OCI-LY7 (cell line): ENCODE results near the gene TMCC1. TPM values are rescaled to one million over a fixed set of nuclear protein-coding genes. Genes with fewer than 3 reads are reported as not detected.

Experiments
- BruUV-seq: library from RNA; stranded (reverse); fragments of 400-500 nt; replicated peaks from 2 replicates; lab custom pipeline; 2021; lab: Mats Ljungman, UMichigan
- CTCF ChIA-PET: fragments of 300-600 bp; sonication (Branson Sonifier 250); formaldehyde crosslinking; loops from one replicate; lab custom pipeline; 2022; ENCODE audit warnings: antibody characterized with exemption; ENCODE audit not compliant: unreplicated experiment; lab: Charles Lee
- POLR2A ChIA-PET: fragments of 300-600 bp; sonication (Branson Sonifier 250); formaldehyde crosslinking; loops from one replicate; lab custom pipeline; 2022; ENCODE audit warnings: antibody characterized with exemption; lab: Charles Lee
- DNase-seq: peaks from one replicate; pipeline ENCODE4 v3.0.0-alpha.2; 2015; ENCODE audit warnings: low spot score
- H2AFZ ChIP-seq: fragments of 200-600 bp; sonication (generic), shearing (Covaris generic); 2 replicates; pipeline ENCODE4 v1.6.1; 2014; ENCODE audit warnings: mild to moderate bottlenecking, antibody characterized with exemption, low read length, moderate library complexity
- H3K27ac ChIP-seq: fragments of 200-600 bp; sonication (generic); 2 replicates; pipeline ENCODE4 v1.5.1; 2014; ENCODE audit warnings: mixed run types, low read depth, mild to moderate bottlenecking, moderate library complexity, low read length, inconsistent platforms; ENCODE audit not compliant: poor library complexity, severe bottlenecking
- H3K36me3 ChIP-seq: fragments of 200-600 bp; sonication (generic); 2 replicates; pipeline ENCODE4 v1.6.1; 2014; ENCODE audit warnings: mild to moderate bottlenecking, antibody characterized with exemption, low read length, moderate library complexity, mixed read lengths; ENCODE audit not compliant: insufficient read depth
- H3K4me1 ChIP-seq: fragments of 200-600 bp; sonication (generic); 2 replicates; pipeline ENCODE4 v1.5.1; 2014; ENCODE audit warnings: mild to moderate bottlenecking, low read length; ENCODE audit not compliant: insufficient read depth, poor library complexity, severe bottlenecking
- H3K4me2 ChIP-seq: fragments of 200-600 bp; sonication (generic); 2 replicates; pipeline ENCODE4 v1.6.1; 2014; ENCODE audit warnings: mild to moderate bottlenecking, low read length
- H3K4me3 ChIP-seq: fragments of 200-600 bp; sonication (generic); 2 replicates; pipeline ENCODE4 v1.5.1; 2014; ENCODE audit warnings: mild to moderate bottlenecking, low read depth, low read length; ENCODE audit not compliant: poor library complexity, severe bottlenecking
- H3K79me2 ChIP-seq: fragments of 200-600 bp; sonication (generic); 2 replicates; pipeline ENCODE4 v1.6.1; 2016; ENCODE audit warnings: low read depth, mild to moderate bottlenecking, low read length, moderate library complexity, mixed read lengths; ENCODE audit not compliant: insufficient read depth
- H3K9me2 ChIP-seq: fragments of 200-600 bp; sonication (generic); 2 replicates; pipeline ENCODE4 v1.6.1; 2016; ENCODE audit warnings: mild to moderate bottlenecking, low read length, mixed read lengths; ENCODE audit not compliant: insufficient read depth
- H3K9me3 ChIP-seq: fragments of 200-600 bp; sonication (generic); 2 replicates; pipeline ENCODE4 v1.6.1; 2014; ENCODE audit warnings: mild to moderate bottlenecking, mixed run types, low read length, mixed read lengths
- H4K20me1 ChIP-seq: fragments of 200-600 bp; sonication (generic); 2 replicates; pipeline ENCODE4 v1.6.1; 2014; ENCODE audit warnings: mild to moderate bottlenecking, antibody characterized with exemption, low read length, moderate library complexity, mixed read lengths; ENCODE audit not compliant: insufficient read depth
- CTCF ChIP-seq: fragments of 200-600 bp; sonication (generic); conservative IDR thresholded peaks from 2 replicates; pipeline ENCODE4 v1.5.1; 2014; ENCODE audit warnings: mild to moderate bottlenecking, antibody characterized with exemption, low read length, moderate library complexity, mixed read lengths
- EZH2phosphoT487 ChIP-seq: fragments of 200-600 bp; sonication (generic); IDR thresholded peaks from 2 replicates; pipeline ENCODE4 v1.6.1; 2018; ENCODE audit warnings: low read depth, borderline replicate concordance, mild to moderate bottlenecking, mixed run types, antibody characterized with exemption, low read length, moderate library complexity, mixed read lengths
- intact Hi-C: fragments of 100-400 bp; cut with micrococcal nuclease; formaldehyde crosslinking; loops from one replicate; pipeline ENCODE4 v1.10.0; 2022; ENCODE audit not compliant: unreplicated experiment
- total RNA-seq, 2 experiments: library from RNA; depleted of rRNA in 1 of 2; stranded (reverse); fragments of >200 nt in 1 of 2; shearing (Covaris generic) in 1 of 2; gene quantifications; 2 replicates each; pipeline ENCODE4 v1.2.3, GENCODE V29; 2014 to 2022

TMCC1 gene
- total RNA-seq, 2 experiments from 2014 or later = 31.7 to 38.8 TPM

- intact Hi-C loops = no loop called here
- Histone ChIP-seq H3K36me3 (peaks cover 7% of the 10 kb centered on the region; the same call in 1 of the 2 replicates), H2AFZ (no peak overlapping the region), H3K4me1 (no peaks in the 10 kb centered on the region), H3K27ac (no peak overlapping the region), H3K4me3 (no peak overlapping the region), H3K4me2 (no peak overlapping the region), H3K79me2 (peaks cover 6% of the 10 kb centered on the region; the same call in 1 of the 2 replicates), H3K9me2 (no peaks in the 10 kb centered on the region), H4K20me1 (no peaks in the 10 kb centered on the region), H3K9me3 (peaks cover 25% of the 10 kb centered on the region; the same call in 1 of the 2 replicates)
- POLR2A ChIA-PET = interaction anchor here (0.7 to 1.0 kb wide), 2 partner anchors 59 to 100 kb away, joined by 3 to 4 read pairs; no protein-coding TSS in a partner anchor
- DNase-seq = no peak
- no TSS peak for BruUV-seq
- CTCF ChIA-PET = no interaction called here
- TF ChIP-seq EZH2phosphoT487 = no peak
- TF ChIP-seq CTCF = no peak
These were observed 143.8 kb downstream of the TMCC1 start for GRCh38 chr3:129749692-129750091.

GRCh38 chr3:129747992-129748391 lies 145.5 kb downstream of the TMCC1 start:
- no peak overlapping the region for H3K4me3 ChIP-seq
- ChIA-PET POLR2A (interaction anchor here (0.9 kb wide), 1 partner anchor 18 kb away, joined by 3 read pairs; no protein-coding TSS in a partner anchor), CTCF (no interaction called here)
- H3K27ac ChIP-seq = no peak overlapping the region
- peaks cover 14% of the 10 kb centered on the region; the same call in 1 of the 2 replicates for H3K9me3 ChIP-seq
- no peaks in the 10 kb centered on the region for H3K9me2 ChIP-seq
- intact Hi-C loops = no loop called here
- no peak overlapping the region for H2AFZ ChIP-seq
- no TSS peak for BruUV-seq
- H3K79me2 ChIP-seq = no peaks in the 10 kb centered on the region
- H4K20me1 ChIP-seq = no peaks in the 10 kb centered on the region
- no peak for DNase-seq
- no peak overlapping the region for H3K4me2 ChIP-seq
- H3K36me3 ChIP-seq = peaks cover 7% of the 10 kb centered on the region; the same call in 1 of the 2 replicates
- H3K4me1 ChIP-seq = no peaks in the 10 kb centered on the region
- no peak for TF ChIP-seq CTCF
- no peak for TF ChIP-seq EZH2phosphoT487

GRCh38 chr3:129747136-129747535 lies 146.4 kb downstream of the TMCC1 start:
- no peak for DNase-seq
- Histone ChIP-seq H3K27ac (no peak overlapping the region), H2AFZ (no peak overlapping the region), H3K4me1 (no peaks in the 10 kb centered on the region), H3K79me2 (no peaks in the 10 kb centered on the region), H3K4me3 (no peak overlapping the region), H3K9me2 (no peaks in the 10 kb centered on the region), H3K36me3 (no peaks in the 10 kb centered on the region; the same call in 1 of the 2 replicates), H3K9me3 (peaks cover 5% of the 10 kb centered on the region; the same call in 1 of the 2 replicates), H4K20me1 (no peaks in the 10 kb centered on the region), H3K4me2 (no peak overlapping the region)
- CTCF ChIA-PET = no interaction called here
- POLR2A ChIA-PET = interaction anchor here (1.0 kb wide), 1 partner anchor 12 kb away, joined by 3 read pairs; no protein-coding TSS in a partner anchor
- intact Hi-C loops = no loop called here
- TF ChIP-seq CTCF (no peak), EZH2phosphoT487 (no peak)
- BruUV-seq = no TSS peak
